SKM-1 treated with dmso at 0.1 percent for 144 hours (cell line): ENCODE data around the gene IL1RAPL1.

ENCODE experiments used
- DNase-seq: peaks from one replicate; lab custom pipeline; 2025; ENCODE audit not compliant: unreplicated experiment; lab: John Stamatoyannopoulos, UW

Gene IL1RAPL1

GRCh38 chrX:29965634-29966033 is 1378.4 kb downstream of the IL1RAPL1 start:
- no peak for DNase-seq

- DNase-seq, result no peak
Measured at GRCh38 chrX:29992083-29992482, 1404.8 kb downstream of the IL1RAPL1 start.

- no peak for DNase-seq
Measured at GRCh38 chrX:30005813-30006212, 1418.6 kb downstream of the IL1RAPL1 start.
